ENCODE results near the gene PGLYRP3.
"Not testable (repeated sequence)": the region's sequence is repeated elsewhere in the genome, so short reads cannot be mapped to it uniquely, and the experiment has no call there.

Gene PGLYRP3

DNA sequence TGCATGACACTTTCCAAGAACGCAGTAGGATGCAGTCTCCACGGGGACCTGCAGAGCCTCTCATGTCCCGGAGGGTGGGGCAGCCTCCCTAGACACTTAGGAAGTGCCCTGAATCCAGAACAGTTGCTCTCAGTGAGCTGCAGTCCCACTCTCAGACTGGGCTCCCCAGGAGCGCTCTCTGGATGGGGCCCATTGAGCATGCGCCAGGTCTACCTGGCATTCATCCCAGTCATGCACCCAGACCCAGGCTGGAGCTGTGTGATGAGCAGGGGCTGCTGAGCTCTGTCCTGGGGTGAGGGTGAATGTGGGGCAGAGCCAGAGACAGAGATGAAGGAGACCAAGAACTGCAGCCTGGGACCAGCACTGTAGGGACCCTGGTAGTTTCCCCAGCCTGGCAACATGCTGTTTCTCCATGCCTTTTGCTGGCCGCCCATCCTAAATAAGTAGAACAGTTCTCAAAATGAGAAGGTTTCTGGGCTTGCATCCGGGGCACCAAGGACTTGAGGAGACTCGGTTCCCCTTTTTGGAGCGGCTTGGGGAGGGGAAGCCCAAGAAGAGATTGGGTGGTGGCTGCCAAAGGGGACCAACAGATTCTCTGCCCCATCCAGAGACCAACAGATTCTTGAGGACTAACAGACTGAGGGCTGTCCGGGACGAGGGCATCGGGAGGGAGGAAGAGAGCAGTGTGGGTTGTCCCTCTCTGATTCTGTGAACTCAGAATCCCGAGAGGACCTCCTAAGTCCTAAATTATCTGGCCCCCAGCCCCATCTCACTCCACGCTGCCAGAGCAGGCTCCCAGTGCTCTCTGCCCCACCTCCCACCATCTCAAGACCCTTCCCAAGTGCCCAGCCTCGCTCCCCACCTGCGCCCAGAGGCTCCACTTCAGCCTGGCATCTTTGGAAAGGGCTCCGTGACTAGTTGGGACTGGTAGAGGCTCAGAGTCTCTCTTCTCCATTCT lies 36.9 kb upstream of the PGLYRP3 start:
- H3K36me3 ChIP-seq, result no peaks in the 10 kb centered on the region
- no peak overlapping the region for H3K27ac ChIP-seq
- TF ChIP-seq, protein P1, sequence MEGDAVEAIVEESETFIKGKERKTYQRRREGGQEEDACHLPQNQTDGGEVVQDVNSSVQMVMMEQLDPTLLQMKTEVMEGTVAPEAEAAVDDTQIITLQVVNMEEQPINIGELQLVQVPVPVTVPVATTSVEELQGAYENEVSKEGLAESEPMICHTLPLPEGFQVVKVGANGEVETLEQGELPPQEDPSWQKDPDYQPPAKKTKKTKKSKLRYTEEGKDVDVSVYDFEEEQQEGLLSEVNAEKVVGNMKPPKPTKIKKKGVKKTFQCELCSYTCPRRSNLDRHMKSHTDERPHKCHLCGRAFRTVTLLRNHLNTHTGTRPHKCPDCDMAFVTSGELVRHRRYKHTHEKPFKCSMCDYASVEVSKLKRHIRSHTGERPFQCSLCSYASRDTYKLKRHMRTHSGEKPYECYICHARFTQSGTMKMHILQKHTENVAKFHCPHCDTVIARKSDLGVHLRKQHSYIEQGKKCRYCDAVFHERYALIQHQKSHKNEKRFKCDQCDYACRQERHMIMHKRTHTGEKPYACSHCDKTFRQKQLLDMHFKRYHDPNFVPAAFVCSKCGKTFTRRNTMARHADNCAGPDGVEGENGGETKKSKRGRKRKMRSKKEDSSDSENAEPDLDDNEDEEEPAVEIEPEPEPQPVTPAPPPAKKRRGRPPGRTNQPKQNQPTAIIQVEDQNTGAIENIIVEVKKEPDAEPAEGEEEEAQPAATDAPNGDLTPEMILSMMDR (IDR thresholded peaks at IDR 0.05; ENCODE audit: low read depth, low read length), result no peak
- DNase-seq, result peak; percentile 14
- peaks cover 80% of the 10 kb centered on the region for H3K27me3 ChIP-seq (ENCODE audit: insufficient read depth, low read depth, severe bottlenecking)
- H3K9me3 ChIP-seq (ENCODE audit: severe bottlenecking), result peaks cover 1% of the 10 kb centered on the region
- H3K4me3 ChIP-seq (ENCODE audit: low read depth, low read length), result no peak overlapping the region

GRCh38 chr1:153348511-153349362 lies 36.0 kb upstream of the PGLYRP3 start, which contains the start of gene PGLYRP4:
PGLYRP4 (minus strand) TSS chr1:153348841; CDS start chr1:153347932, 909 bp downstream.
- Histone ChIP-seq H3K27me3 (ENCODE audit: insufficient read depth, low read depth, severe bottlenecking) (peaks cover 80% of the 10 kb centered on the region), H3K27ac (no peak within 1 kb of the TSS)
- DNase-seq, result peak; percentile 55

DNA sequence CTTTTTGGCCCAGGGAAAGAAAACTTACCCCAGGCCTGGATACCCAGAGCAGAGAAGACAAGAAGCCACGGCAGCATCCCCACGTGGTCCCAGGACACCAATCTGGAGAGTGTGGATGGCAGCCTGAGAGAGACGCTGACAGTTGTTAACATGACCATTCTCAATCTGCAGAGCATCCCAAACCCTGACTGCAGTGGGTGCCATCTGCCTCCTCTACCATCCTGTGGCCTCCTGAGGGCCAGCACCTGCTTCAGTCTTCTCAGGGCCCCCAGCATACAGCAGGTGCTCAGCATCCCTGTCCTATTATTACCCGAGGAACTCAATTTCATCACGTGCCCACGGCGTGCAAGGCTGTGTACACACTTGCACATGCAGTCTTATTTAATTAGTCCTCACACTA lies 35.1 kb upstream of the PGLYRP3 start:
- Histone ChIP-seq H3K9me3 (ENCODE audit: severe bottlenecking) (peaks cover 3% of the 10 kb centered on the region), H3K27ac (no peak overlapping the region), H3K27me3 (ENCODE audit: insufficient read depth, low read depth, severe bottlenecking) (peaks cover 88% of the 10 kb centered on the region), H3K4me3 (ENCODE audit: low read depth, low read length) (no peak overlapping the region), H3K36me3 (no peaks in the 10 kb centered on the region)
- TF ChIP-seq, protein P1 (IDR thresholded peaks at IDR 0.05; ENCODE audit: low read depth, low read length), result no peak
- peak; percentile 51 for DNase-seq

More at GRCh38 chr1:153348511-153349362, 36.0 kb upstream of the PGLYRP3 start, which contains the start of gene PGLYRP4:
- Histone ChIP-seq H3K9me3 (ENCODE audit: severe bottlenecking) (peaks cover 3% of the 10 kb centered on the region), H3K4me3 (ENCODE audit: low read depth, low read length) (no peak within 1 kb of the TSS), H3K36me3 (no peaks in the 10 kb centered on the region)
- TF ChIP-seq, protein P1 (IDR thresholded peaks at IDR 0.05; ENCODE audit: low read depth, low read length), result 0 out of 2 replicates have a peak, but pooled peaks have one; percentile 33

GRCh38 chr1:153347049-153347448 lies 34.3 kb upstream of the PGLYRP3 start:
- not testable (repeated sequence) for H3K27ac ChIP-seq; H3K36me3 ChIP-seq; H3K9me3 ChIP-seq (ENCODE audit: severe bottlenecking); H3K4me3 ChIP-seq (ENCODE audit: low read depth, low read length)
- peaks cover 94% of the 10 kb centered on the region for H3K27me3 ChIP-seq (ENCODE audit: insufficient read depth, low read depth, severe bottlenecking)
- peak; percentile 5 for DNase-seq

DNA sequence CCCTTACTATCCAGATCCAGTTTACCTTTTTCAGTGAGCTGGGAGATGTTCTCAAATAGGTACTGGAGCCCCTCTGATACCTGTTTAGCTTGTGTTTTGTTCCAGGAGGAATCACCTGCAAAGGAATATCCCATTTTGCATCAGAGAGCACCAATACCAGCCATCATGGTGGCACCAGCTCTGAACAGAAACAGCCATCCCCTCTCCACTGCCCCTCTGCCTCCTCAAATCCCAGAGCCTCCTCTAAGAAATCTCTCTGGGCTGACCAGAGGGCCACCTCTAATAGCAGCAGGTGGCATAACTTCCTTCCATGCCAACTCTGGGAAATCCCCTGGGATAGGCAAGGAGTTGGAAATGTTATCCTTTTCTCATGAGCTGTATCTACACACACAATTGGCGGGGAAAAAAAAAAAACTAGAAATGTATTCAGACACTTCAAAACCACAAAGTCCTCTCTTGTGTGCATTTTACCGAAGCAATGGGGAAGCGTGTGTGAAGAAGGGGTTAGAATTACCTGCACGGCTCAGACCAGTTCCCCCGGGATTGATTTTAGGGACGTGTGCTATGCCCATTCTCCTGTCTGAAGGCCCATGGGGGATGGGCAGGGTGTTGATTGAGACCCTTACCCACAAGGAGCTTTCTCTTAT lies 33.4 kb upstream of the PGLYRP3 start:
- peak; percentile 7 for DNase-seq
- H3K27ac ChIP-seq, result no peak overlapping the region
- no peaks in the 10 kb centered on the region for H3K36me3 ChIP-seq
- H3K27me3 ChIP-seq (ENCODE audit: insufficient read depth, low read depth, severe bottlenecking), result peaks cover 94% of the 10 kb centered on the region
- TF ChIP-seq, protein P1 (IDR thresholded peaks at IDR 0.05; ENCODE audit: low read depth, low read length), result no peak
- no peak overlapping the region for H3K4me3 ChIP-seq (ENCODE audit: low read depth, low read length)
- peaks cover 7% of the 10 kb centered on the region for H3K9me3 ChIP-seq (ENCODE audit: severe bottlenecking)
